Activated gamma-delta T cell treated with Interleukin-2 at 50 U/mL for 16 hours (primary cell): ENCODE results near the gene CNOT1.

Experiments used
- DNase-seq: peaks from one replicate; pipeline ENCODE4 v3.0.0-alpha.2; 2020

Gene CNOT1

DNA sequence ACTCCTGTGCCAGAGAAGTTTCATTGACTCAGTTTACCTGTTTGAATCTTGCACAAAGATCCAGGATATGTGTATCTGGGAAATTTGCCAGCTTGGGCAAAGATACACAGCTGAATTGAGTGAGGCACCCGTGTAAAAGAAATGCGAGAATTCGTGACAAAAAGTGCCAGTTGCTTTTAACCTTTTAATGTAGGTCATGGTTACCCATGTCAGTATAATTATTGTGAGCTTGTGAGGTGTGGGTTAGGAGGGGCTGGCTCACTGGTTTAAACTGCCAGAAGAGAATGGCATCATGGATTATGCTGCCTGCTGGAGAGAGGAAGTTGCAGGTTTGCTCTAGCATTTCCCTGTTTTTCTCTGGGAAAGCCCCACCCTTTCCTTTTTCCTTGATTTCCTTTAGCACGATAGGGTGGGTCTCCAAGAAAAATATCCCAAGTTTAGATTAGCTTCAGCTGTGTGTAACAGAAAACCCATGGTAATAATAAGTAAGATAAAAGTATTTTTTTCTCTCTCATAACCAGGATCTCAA lies 154.5 kb downstream of the CNOT1 start:
- DNase-seq, result no peak

DNA sequence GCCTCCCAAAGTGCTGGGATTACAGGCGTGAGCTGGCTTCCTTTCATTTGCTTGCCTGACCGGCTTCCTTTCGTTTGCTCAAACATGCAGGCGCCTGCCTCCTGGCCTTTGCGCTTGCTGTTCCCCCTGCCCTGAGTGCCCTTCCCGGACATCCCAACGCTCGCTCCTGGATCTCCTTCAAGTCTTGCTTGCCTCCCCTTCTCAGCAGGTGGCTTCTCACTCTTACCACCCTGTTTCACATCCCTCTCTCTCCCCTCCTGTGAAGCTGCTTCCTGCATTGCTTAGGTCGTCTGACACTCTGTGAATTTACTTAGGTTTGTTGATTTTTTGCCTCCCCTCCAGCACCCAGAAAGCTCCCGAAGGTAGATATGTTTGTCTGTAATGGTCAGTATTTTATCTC lies 155.3 kb downstream of the CNOT1 start:
- no peak for DNase-seq

GRCh38 chr16:58472827-58473226 lies 156.8 kb downstream of the CNOT1 start:
- DNase-seq, result no peak

- DNase-seq, result no peak
These were observed 157.4 kb downstream of the CNOT1 start for GRCh38 chr16:58472266-58472665.

DNA sequence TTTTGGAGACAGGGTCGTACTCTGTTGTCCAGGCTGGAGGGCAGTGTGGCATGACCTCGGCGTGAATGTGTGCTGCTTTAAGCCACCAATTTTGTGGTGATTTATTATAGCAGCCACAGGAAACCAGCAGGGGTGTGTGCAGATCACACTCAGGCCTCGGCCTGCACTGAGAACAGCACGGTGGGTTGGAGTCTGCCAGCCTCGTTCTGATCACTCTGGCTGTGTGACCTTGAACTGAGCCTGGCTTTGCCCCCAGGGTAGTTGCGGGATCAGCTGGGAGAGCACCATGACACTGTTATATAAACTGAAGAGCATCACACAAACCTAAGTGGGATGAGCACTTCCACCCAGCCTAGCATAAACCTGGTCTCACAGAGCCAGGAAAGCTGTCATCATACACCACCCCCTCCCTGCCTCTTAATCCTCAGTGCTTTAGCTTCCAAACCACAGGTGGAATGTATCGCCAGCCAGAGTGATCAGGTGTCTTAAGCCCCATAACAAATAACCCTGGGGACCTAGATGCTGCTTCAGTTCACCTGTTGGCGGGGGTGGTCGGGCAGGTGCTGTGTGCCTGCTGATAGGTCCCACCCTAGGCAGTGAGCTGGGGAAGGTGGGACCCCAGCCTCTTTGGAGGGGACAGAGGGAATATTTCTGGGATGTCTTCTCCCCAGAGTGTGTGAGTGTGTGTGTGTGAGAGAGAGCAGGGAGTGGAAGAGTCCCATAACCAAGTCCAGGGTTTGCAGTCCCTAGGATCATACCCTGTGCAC lies 158.2 kb downstream of the CNOT1 start:
- DNase-seq, result no peak
